ENCODE results near the gene ZBTB14. TPM values are rescaled to one million over a fixed set of nuclear protein-coding genes. Genes with fewer than 3 reads are reported as not detected.

Gene ZBTB14
- total RNA-seq, 1 donor from 2014 or later: 16.1 TPM

- peaks cover 6% of the 10 kb centered on the region for H3K27me3 ChIP-seq (ENCODE audit: control insufficient read depth, insufficient read depth, low read length)
Observed at GRCh38 chr18:5302606-5303005, 7.1 kb upstream of the ZBTB14 start.

GRCh38 chr18:5300476-5301010 lies 5.0 kb upstream of the ZBTB14 start:
- no peak for DNase-seq (ENCODE audit: low read depth)
- Histone ChIP-seq H3K27me3 (ENCODE audit: control insufficient read depth, insufficient read depth, low read length) (peaks cover 6% of the 10 kb centered on the region), H3K36me3 (ENCODE audit: control insufficient read depth, insufficient read depth, low read length) (no peaks in the 10 kb centered on the region), H3K4me3 (ENCODE audit: low read depth, low read length) (no peak overlapping the region)
- TF ChIP-seq CTCF (IDR thresholded peaks at IDR 0.05; ENCODE audit: insufficient read depth, low read length, poor library complexity, severe bottlenecking): no peak

More at GRCh38 chr18:5302606-5303005, 7.1 kb upstream of the ZBTB14 start:
- no peak overlapping the region for H3K4me3 ChIP-seq (ENCODE audit: low read depth, low read length)
- no peak for TF ChIP-seq CTCF (IDR thresholded peaks at IDR 0.05; ENCODE audit: insufficient read depth, low read length, poor library complexity, severe bottlenecking)
- no peaks in the 10 kb centered on the region for H3K36me3 ChIP-seq (ENCODE audit: control insufficient read depth, insufficient read depth, low read length)
- no peak for DNase-seq (ENCODE audit: low read depth)

DNA sequence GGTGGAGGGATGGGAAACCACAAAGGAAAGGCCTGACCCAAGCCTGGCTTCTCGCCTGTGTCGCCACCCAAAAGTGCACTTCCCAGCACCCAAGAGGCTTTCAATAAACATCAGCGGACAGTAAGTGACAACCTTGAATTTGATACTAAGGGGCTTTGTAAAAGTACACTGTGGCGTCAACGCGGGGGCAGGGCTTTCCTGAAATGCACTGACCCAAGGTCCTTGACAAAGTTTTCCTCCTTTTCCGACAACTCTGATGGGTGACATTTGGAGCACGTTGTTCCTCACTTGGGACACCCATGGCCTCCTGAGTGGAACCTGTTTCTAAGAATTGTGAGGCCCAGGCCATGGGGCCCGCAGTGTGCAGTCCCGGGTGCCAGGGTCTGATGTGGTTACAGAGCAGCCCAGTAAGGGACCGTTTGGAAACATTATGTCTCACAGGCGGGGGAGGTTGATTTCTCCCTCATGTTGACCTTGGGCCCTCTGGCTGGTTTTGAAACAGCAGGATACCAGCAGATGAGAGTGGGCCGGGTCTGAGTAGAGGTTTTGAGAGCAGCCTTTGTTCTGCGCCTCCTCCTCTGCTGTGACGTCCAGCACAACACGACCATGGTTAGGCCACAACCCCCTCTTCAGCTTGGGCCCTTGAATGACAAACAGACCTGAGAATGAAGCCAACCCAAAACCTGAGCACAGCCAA lies 2.8 kb upstream of the ZBTB14 start:
- no peak for DNase-seq (ENCODE audit: low read depth)
- Histone ChIP-seq H3K27me3 (ENCODE audit: control insufficient read depth, insufficient read depth, low read length) (peaks cover 6% of the 10 kb centered on the region), H3K4me3 (ENCODE audit: low read depth, low read length) (no peak overlapping the region), H3K36me3 (ENCODE audit: control insufficient read depth, insufficient read depth, low read length) (no peaks in the 10 kb centered on the region)
- TF ChIP-seq CTCF (IDR thresholded peaks at IDR 0.05; ENCODE audit: insufficient read depth, low read length, poor library complexity, severe bottlenecking): no peak

DNA sequence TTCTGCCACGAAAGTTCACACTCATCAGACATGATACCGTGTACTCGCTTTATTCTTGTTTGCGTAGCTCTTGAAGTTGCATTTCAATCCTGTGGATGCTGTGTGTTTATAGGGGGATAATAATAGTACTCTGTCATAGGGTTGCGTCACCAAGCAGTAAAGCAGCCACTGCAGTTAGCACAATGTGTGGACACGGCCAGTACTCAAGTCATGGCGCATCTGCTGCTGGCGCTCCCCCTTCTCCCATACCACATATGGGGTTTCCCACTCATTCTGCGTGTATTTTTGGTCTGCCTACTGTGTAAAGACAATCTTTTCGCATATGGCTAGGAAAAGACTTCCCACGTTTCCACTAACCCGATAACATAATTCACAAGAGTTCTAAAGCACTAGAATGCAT lies 2.1 kb upstream of the ZBTB14 start:
- TF ChIP-seq CTCF (IDR thresholded peaks at IDR 0.05; ENCODE audit: insufficient read depth, low read length, poor library complexity, severe bottlenecking): no peak
- no peak overlapping the region for H3K4me3 ChIP-seq (ENCODE audit: low read depth, low read length)
- no peak for DNase-seq (ENCODE audit: low read depth)
- H3K27me3 ChIP-seq (ENCODE audit: control insufficient read depth, insufficient read depth, low read length): peaks cover 6% of the 10 kb centered on the region
- H3K36me3 ChIP-seq (ENCODE audit: control insufficient read depth, insufficient read depth, low read length): no peaks in the 10 kb centered on the region

- Histone ChIP-seq H3K36me3 (ENCODE audit: control insufficient read depth, insufficient read depth, low read length) (no peaks in the 10 kb centered on the region), H3K4me3 (ENCODE audit: low read depth, low read length) (peak overlapping the region; percentile 70), H3K27me3 (ENCODE audit: control insufficient read depth, insufficient read depth, low read length) (peaks cover 6% of the 10 kb centered on the region)
- TF ChIP-seq CTCF (IDR thresholded peaks at IDR 0.05; ENCODE audit: insufficient read depth, low read length, poor library complexity, severe bottlenecking): no peak
- peak; percentile 41 for DNase-seq (ENCODE audit: low read depth)
Observed at GRCh38 chr18:5296706-5297320, 1.3 kb upstream of the ZBTB14 start.

All from kidney epithelial cell (primary cell).